HAP-1 (cell line): ENCODE data around the gene CXorf65.

Experiments
- DNase-seq, 2 experiments: peaks; one replicate each; pipeline ENCODE4 v3.0.0-alpha.2; 2016 to 2020; ENCODE audit warnings: low spot score in 2 of 2
- H3K27me3 ChIP-seq: fragments of 250-450 bp; sonication (Bioruptor Pico); 2 replicates; pipeline ENCODE4 v1.5.1; 2020; ENCODE audit warnings: low read depth, mild to moderate bottlenecking, moderate library complexity
- H3K36me3 ChIP-seq: fragments of 250-450 bp; sonication (Bioruptor Pico); replicated peaks from 2 replicates; pipeline ENCODE4 v1.5.1; 2020; ENCODE audit warnings: mild to moderate bottlenecking
- H3K4me1 ChIP-seq: fragments of 250-450 bp; sonication (Bioruptor Pico); 2 replicates; pipeline ENCODE4 v1.5.1; 2020; ENCODE audit warnings: mild to moderate bottlenecking
- H3K4me3 ChIP-seq: fragments of 250-450 bp; sonication (Bioruptor Pico); 2 replicates; pipeline ENCODE4 v1.5.1; 2020; ENCODE audit warnings: mild to moderate bottlenecking, moderate library complexity
- H3K9me3 ChIP-seq: fragments of 250-450 bp; sonication (Bioruptor Pico); 2 replicates; pipeline ENCODE4 v1.5.1; 2020; ENCODE audit warnings: mild to moderate bottlenecking, moderate library complexity
- in situ Hi-C: fragments of 300-500 bp; cut with MboI; formaldehyde crosslinking; loops from 3 replicates; pipeline ENCODE4 v1.14.3; 2020; ENCODE audit warnings: low sequenced_read_pairs, inconsistent platforms, mixed read lengths

Gene CXorf65

DNA sequence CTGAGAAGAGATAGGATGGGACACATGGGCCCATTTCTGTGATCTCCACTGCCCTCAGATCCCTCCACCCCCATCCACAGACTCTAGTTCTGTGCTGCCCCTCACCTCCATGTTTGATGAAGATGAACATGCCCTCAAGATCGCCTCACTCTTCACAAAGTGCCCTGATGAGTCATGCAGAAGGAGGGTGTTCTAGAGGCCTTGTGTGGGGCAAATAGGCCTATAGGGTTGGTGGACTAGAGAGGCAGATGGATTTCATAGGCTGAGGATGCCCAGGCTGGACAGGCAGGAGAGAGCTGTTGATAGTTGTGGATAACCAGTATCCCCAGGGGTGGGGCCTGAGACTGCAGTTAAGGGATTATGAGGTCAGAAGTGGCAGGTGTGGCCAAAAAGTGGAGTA is at the start of gene CXorf65:
TSS of gene CXorf65 (minus strand) at position 314 of the 400 bp plus-strand sequence. CDS start at position 130, 184 bp downstream.
- H3K27me3 ChIP-seq: no peaks in the 10 kb centered on the region
- H3K9me3 ChIP-seq: no peaks in the 10 kb centered on the region
- in situ Hi-C loops: no loop called here
- H3K36me3 ChIP-seq: no peaks in the 10 kb centered on the region
- H3K4me1 ChIP-seq: peaks cover 11% of the 10 kb centered on the region
- no peak for DNase-seq
- H3K4me3 ChIP-seq: no peak within 1 kb of the TSS

DNA sequence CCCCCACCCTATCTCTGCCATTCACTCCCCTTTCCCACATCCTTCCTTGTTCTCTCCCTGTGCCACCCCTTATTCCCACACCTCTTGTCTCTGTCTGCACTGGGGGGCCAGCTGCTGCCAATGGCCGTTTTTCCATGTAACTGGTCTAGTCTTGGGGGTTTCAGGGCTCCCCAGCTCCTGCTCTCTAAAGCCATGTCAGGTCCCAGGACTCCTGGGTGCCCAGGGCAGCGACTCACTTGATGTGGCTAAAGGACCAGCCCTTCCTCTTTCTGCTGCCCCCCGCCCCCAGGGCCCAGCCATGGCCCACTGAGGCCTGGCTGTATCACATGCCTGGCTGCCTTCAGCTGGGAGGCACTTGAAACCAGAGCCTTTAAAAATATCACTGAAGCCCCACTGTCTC is 48.1 kb upstream of the CXorf65 start:
- Histone ChIP-seq H3K4me1 (no peaks in the 10 kb centered on the region), H3K9me3 (no peaks in the 10 kb centered on the region), H3K4me3 (no peak overlapping the region), H3K27me3 (no peaks in the 10 kb centered on the region), H3K36me3 (no peaks in the 10 kb centered on the region)
- in situ Hi-C loops: no loop called here
- no peak for DNase-seq

DNA sequence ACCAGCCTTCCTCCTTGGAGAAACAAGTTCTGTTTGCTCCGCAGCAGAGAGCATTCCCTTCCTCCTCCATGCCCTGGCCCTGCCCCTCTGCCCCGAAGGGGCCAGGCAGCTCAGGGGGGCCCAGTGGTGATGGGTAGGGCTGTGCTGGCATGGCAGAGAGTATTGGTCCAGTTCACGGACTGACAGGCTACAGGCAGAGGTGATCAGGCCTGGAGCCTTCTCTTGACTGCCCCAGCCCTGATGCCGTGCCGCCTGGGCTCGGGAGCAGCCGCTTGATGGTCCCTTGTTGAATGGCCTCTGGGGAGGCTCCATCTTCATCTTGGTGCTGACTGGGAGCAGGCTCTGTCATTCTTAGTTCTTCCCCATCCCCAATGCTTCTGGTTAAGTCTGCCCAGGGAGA is 47.7 kb upstream of the CXorf65 start:
- no peaks in the 10 kb centered on the region for H3K4me1 ChIP-seq
- in situ Hi-C loops: no loop called here
- H3K27me3 ChIP-seq: no peaks in the 10 kb centered on the region
- no peaks in the 10 kb centered on the region for H3K9me3 ChIP-seq
- no peak overlapping the region for H3K4me3 ChIP-seq
- H3K36me3 ChIP-seq: no peaks in the 10 kb centered on the region
- DNase-seq: no peak

DNA sequence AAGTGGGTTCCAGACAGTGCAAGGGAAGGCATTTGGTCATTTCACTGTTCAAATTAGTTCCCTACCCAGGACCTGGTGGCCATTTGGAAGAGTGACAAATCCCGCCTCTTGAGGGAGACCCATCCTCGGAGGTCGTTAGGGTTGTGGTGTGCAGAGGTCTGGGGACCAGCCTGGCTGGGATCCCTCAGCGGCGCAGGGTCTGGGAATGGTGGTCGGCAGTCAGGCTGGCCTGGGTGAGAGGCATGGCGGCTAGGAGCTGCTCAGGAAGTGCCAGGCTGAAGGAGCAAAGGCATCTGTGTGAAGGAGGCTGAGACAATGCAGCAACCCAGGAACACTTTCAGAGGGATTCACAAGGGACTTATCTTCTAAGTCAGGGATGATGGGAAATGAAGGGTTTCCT is 44.8 kb upstream of the CXorf65 start:
- no peak overlapping the region for H3K4me3 ChIP-seq
- in situ Hi-C loops: no loop called here
- H3K4me1 ChIP-seq: no peaks in the 10 kb centered on the region
- H3K36me3 ChIP-seq: no peaks in the 10 kb centered on the region
- no peaks in the 10 kb centered on the region for H3K9me3 ChIP-seq
- no peak for DNase-seq
- H3K27me3 ChIP-seq: no peaks in the 10 kb centered on the region

DNA sequence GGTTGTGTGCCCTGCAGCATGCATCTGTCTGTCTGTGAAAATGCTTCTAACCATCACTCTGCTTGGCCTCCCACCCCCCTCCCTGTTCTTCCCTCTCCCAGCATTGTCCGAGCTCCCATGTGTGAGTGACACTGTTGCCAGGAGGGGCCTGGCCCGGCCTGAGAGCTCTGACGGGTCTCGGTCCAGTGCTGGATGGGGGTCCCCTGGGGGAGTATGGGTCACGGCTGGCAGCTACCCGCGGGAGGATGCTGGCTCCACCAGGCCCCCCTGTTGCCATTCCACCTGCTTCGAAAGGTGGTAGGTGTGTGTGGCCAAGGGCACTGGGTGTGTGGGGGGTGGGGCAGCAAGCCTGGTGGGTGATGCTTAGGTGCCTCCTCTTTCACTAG is 41.7 kb upstream of the CXorf65 start:
- Histone ChIP-seq H3K36me3 (peaks cover 7% of the 10 kb centered on the region), H3K4me3 (no peak overlapping the region), H3K9me3 (no peaks in the 10 kb centered on the region), H3K4me1 (no peaks in the 10 kb centered on the region), H3K27me3 (no peaks in the 10 kb centered on the region)
- in situ Hi-C loops: no loop called here
- DNase-seq: no peak

- Histone ChIP-seq H3K9me3 (no peaks in the 10 kb centered on the region), H3K36me3 (peaks cover 13% of the 10 kb centered on the region), H3K27me3 (no peaks in the 10 kb centered on the region), H3K4me1 (no peaks in the 10 kb centered on the region), H3K4me3 (no peak overlapping the region)
- in situ Hi-C loops: no loop called here
- DNase-seq: no peak
These were observed 41.1 kb upstream of the CXorf65 start for GRCh38 chrX:71147496-71148277.

- no peaks in the 10 kb centered on the region for H3K9me3 ChIP-seq
- H3K36me3 ChIP-seq: peaks cover 34% of the 10 kb centered on the region
- H3K4me1 ChIP-seq: no peaks in the 10 kb centered on the region
- DNase-seq: no peak
- H3K4me3 ChIP-seq: no peak within 1 kb of the TSS
- H3K27me3 ChIP-seq: no peaks in the 10 kb centered on the region
- in situ Hi-C loops: no loop called here
These were observed 38.1 kb upstream of the CXorf65 start, which contains the start of gene NLGN3 for GRCh38 chrX:71144651-71145050. Gene NLGN3, plus strand, starts transcription at chrX:71144841. Its CDS starts 2,909 bp downstream, at chrX:71147750.

DNA sequence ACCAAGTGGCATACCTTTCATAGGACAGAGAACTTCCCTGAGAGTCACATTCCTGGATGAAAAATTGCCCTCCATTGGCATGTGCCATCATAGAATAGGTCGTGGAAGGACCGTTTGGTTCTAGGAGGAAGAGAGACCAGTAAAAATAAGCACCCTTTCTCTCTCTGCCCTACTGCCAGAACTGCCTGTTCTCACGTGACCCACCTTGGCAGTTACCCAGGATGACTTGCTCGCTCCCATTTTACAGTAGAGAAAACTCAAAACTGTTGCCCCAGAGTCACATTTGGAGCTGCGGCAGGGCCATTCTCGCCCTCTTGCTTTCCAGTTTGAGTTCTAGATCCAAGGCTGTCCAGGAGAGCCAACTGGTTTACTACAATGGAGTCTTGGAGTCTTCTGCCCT is 37.0 kb upstream of the CXorf65 start:
- H3K4me3 ChIP-seq: no peak overlapping the region
- in situ Hi-C loops: no loop called here
- H3K36me3 ChIP-seq: peaks cover 45% of the 10 kb centered on the region
- H3K4me1 ChIP-seq: no peaks in the 10 kb centered on the region
- no peak for DNase-seq
- no peaks in the 10 kb centered on the region for H3K9me3 ChIP-seq
- no peaks in the 10 kb centered on the region for H3K27me3 ChIP-seq

GRCh38 chrX:71140440-71140839 is 33.9 kb upstream of the CXorf65 start:
- no peak for DNase-seq
- Histone ChIP-seq H3K27me3 (no peaks in the 10 kb centered on the region), H3K4me3 (no peak overlapping the region), H3K9me3 (no peaks in the 10 kb centered on the region), H3K4me1 (no peaks in the 10 kb centered on the region), H3K36me3 (peaks cover 75% of the 10 kb centered on the region)
- in situ Hi-C loops: no loop called here

- H3K36me3 ChIP-seq: peaks cover 91% of the 10 kb centered on the region
- DNase-seq: no peak
- H3K4me1 ChIP-seq: no peaks in the 10 kb centered on the region
- in situ Hi-C loops: no loop called here
- no peaks in the 10 kb centered on the region for H3K27me3 ChIP-seq
- no peaks in the 10 kb centered on the region for H3K9me3 ChIP-seq
- no peak overlapping the region for H3K4me3 ChIP-seq
These were observed 25.0 kb upstream of the CXorf65 start for GRCh38 chrX:71131510-71131909.

GRCh38 chrX:71128915-71129765 is 22.6 kb upstream of the CXorf65 start:
- Histone ChIP-seq H3K4me3 (no peak overlapping the region), H3K27me3 (no peaks in the 10 kb centered on the region), H3K9me3 (no peaks in the 10 kb centered on the region), H3K4me1 (no peaks in the 10 kb centered on the region), H3K36me3 (peaks cover 89% of the 10 kb centered on the region)
- DNase-seq: peak; percentile 63 to 83
- in situ Hi-C loops: no loop called here

GRCh38 chrX:71128166-71128833 is 21.8 kb upstream of the CXorf65 start:
- H3K36me3 ChIP-seq: peaks cover 92% of the 10 kb centered on the region
- no peaks in the 10 kb centered on the region for H3K9me3 ChIP-seq
- in situ Hi-C loops: no loop called here
- H3K4me3 ChIP-seq: no peak overlapping the region
- H3K27me3 ChIP-seq: no peaks in the 10 kb centered on the region
- DNase-seq: no peak
- no peaks in the 10 kb centered on the region for H3K4me1 ChIP-seq

DNA sequence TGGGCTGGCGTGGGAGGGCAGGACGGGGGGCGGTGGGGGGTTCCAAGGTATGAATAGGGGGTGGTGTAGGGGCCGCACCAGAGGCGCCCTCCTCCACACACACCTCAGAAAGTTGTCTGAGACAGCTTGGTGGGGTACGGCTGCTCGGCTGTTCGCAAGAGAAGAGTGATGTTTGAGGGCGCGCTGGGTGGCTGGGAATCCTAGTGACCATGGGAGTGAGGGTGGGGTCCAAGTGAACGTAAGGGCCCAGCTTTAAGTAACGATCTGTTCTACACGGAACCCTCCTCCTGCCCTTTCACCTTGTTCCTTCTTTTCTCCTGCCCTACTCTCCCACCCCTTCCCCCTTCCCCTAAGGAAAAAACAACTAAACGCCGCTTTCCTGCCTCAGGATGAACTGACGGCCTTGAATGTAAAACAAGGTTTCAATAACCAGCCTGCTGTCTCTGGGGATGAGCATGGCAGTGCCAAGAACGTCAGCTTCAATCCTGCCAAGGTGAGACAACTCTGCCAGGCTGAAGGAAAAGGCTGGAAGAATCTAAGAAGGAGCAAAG is 12.5 kb upstream of the CXorf65 start:
- DNase-seq: peak in 1 of 2 experiments; percentile 38
- in situ Hi-C loops: no loop called here
- no peaks in the 10 kb centered on the region for H3K27me3 ChIP-seq
- H3K4me1 ChIP-seq: peaks cover 18% of the 10 kb centered on the region
- H3K9me3 ChIP-seq: no peaks in the 10 kb centered on the region
- H3K4me3 ChIP-seq: peak overlapping the region; percentile 94
- peaks cover 49% of the 10 kb centered on the region for H3K36me3 ChIP-seq
